GM18861 (cell line): ENCODE results near the gene FOXL3.
"Not testable (repeated sequence)": the region's sequence is repeated elsewhere in the genome, so short reads cannot be mapped to it uniquely, and the experiment has no call there.

Experiments
- ATAC-seq: cut with Tn5 transposase; IDR thresholded peaks from one replicate; pipeline ENCODE4 v1.9.1; 2021; ENCODE audit not compliant: unreplicated experiment

Gene FOXL3

DNA sequence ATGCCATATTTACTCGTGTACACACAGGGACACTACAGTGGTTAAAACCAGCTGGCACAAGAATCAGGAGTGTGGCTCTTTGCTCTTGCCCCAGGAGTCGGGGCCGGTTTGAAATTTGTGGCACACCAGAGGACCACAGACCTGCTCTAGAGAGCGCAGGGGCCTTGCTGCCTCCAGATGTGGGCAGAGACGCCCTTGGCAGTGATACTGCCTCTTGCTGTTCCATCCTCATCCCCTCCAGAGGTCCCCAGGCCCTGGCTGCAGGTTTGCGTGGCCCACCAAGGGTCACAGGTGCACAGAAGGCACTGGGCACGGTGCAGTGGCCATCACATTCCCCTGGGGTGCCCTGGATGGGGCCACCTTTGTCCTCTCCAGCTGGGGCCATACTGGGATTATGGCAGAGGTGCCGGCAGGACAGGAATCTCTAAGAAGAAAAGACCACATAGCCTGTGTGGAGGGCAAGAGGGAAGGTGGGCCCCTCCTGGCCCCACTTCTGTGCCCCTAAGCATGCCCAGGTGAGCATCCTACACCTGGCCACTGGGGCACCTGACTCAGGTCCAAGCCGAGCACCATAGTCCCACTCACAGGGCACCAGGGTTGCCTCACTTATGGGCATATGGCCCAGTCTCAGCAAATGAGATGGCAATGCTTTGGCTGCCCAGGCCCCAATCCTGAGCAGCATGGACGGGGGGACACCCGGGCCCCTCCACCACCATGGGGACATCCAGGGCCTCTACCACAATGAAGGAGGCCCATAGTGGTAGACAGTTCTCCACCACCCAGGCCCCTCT is 45.6 kb downstream of the FOXL3 start:
- ATAC-seq = no peak

- ATAC-seq = not testable (repeated sequence)
Observed at GRCh38 chr7:336149-336533, 46.2 kb downstream of the FOXL3 start.

GRCh38 chr7:336810-337566 is 47.0 kb downstream of the FOXL3 start:
- no peak for ATAC-seq

DNA sequence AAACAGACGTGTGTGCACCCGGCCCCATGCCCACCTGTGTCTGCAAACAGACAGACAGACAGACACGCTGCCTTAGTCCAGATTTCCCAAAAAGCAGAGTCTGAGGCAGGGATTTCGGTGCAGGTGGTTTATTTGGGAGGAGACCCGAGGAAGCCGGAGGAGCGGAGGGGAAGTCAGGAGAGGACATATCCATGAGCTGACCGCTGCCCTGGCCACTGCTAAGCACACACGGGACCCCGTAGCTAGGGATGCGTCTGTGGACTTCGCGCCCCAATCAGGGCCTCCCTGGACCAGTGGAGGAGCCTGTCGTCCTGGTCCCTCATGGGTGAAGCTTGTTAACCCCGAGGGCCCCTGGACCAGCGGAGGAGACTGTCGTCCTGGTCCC is 47.6 kb downstream of the FOXL3 start:
- no peak for ATAC-seq

DNA sequence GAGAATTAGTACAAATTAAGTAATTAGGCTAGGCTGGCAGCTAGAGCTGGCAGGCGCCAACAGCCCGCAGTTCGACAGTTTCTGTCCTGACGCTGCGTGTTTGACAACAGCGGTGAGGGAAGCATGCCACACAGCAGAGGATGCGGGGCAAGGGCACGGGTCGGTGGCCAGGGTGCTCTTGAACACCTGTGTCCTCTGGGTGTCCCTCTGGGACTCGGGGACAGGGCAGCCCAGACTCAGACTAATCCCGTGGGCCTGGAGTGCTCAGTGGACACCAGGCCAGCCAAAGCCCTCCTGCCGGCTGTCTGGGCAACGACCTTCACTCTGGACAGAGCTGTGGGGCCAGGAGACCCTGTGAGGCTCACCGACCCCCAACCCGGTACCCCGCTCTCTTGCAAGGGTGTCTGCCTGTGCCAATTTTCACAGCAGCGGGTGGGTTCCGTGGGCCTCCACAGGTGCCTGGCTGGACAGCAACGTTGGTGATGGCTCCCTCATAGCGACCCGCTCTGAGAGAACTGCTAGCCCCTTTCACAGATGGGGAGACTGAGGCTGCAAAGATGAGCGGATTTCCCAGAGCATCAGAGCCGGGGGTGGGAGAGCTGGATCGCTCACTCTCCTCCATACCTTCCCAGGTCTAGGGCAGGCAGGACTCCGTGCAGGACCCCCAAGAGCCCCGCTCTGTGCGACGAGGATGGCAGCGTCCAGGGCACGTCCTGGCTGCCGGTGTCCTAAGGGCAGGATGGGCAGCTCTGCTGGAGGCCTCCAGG is 48.5 kb downstream of the FOXL3 start:
- ATAC-seq = no peak

DNA sequence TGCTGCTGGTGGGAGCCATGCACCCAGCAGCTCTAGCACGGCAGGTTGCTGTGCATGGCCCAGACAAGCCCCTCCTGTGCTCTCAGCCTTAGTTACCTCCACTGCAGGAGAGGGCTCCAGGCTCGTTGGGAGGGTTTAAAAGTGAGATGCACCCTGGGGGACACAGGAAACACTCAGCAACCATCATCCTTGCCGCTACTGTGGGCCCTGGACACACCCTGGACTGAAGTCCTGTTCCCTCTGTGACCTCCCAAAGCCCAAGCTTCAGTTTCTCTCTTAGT is 49.0 kb downstream of the FOXL3 start:
- ATAC-seq = no peak

DNA sequence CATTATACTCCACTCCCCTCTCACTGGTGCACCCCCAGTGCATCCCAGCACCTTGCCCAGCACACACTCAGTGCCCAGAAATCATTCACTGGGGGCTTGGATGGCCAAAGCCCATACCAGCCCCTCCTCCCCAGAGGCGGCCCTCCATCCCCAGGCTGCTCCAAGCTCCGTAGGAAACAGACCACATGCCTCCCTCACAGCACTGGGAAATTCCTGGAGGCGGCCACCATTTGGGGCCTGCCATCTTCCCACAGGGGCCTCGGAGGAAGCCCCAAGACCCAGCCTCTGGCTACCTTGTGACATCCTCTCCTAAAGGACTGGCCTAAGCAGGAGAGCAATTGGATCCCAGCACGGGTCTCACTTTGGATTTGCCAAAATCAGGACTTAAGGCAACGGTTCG is 49.7 kb downstream of the FOXL3 start:
- ATAC-seq = no peak

- no peak for ATAC-seq
Observed at GRCh38 chr7:340200-340937, 50.4 kb downstream of the FOXL3 start.
